H1 (cell line): ENCODE results near the gene CD300E. TPM values are rescaled to one million over a fixed set of nuclear protein-coding genes. Genes with fewer than 3 reads are reported as not detected.
"Not testable (repeated sequence)": the region's sequence is repeated elsewhere in the genome, so short reads cannot be mapped to it uniquely, and the experiment has no call there.

Experiments used
- CTCF ChIA-PET: fragments of 300-600 bp; sonication (Branson Sonifier 250); formaldehyde crosslinking; loops from one replicate; lab custom pipeline; 2021; ENCODE audit not compliant: partially characterized antibody; lab: Charles Lee
- POLR2A ChIA-PET: fragments of 300-600 bp; sonication (Branson Sonifier 250); formaldehyde crosslinking; loops from one replicate; lab custom pipeline; 2021; ENCODE audit warnings: inconsistent platforms; ENCODE audit not compliant: partially characterized antibody; lab: Charles Lee
- DNase-seq, 2 experiments: peaks; one replicate each; pipeline versions ENCODE4 v3.0.0 to v3.0.0-alpha.2; 2010 to 2022; ENCODE audit warnings: low spot score in 2 of 2, low read depth in 1 of 2, mixed read lengths in 1 of 2
- FAIRE-seq: peaks from 2 replicates; lab custom pipeline; 2011; peaks lifted over from hg19 to GRCh38; lab: Jason Lieb, UNC
- H2AFZ ChIP-seq: 2 replicates; pipeline ENCODE4 v1.8.1; 2012; ENCODE audit warnings: low read length, inconsistent platforms
- H2AK5ac ChIP-seq: 2 replicates; pipeline ENCODE4 v1.6.1; 2013; ENCODE audit warnings: low read depth, low read length
- H2BK120ac ChIP-seq: replicated peaks from 2 replicates; pipeline ENCODE3; 2013; ENCODE audit warnings: low read depth, low read length, inconsistent platforms
- H2BK12ac ChIP-seq: 2 replicates; pipeline ENCODE4 v1.6.1; 2013; ENCODE audit warnings: low read depth, low read length
- H2BK15ac ChIP-seq: 2 replicates; pipeline ENCODE4 v1.6.1; 2013; ENCODE audit warnings: low read length
- H2BK20ac ChIP-seq: 2 replicates; pipeline ENCODE4 v1.6.1; 2013; ENCODE audit warnings: low read length
- H2BK5ac ChIP-seq: 2 replicates; pipeline ENCODE4 v1.6.1; 2013; ENCODE audit warnings: low read depth, low read length
- H3K14ac ChIP-seq: 2 replicates; pipeline ENCODE4 v1.6.1; 2013; ENCODE audit warnings: inconsistent platforms; ENCODE audit not compliant: insufficient read length
- H3K18ac ChIP-seq: 2 replicates; pipeline ENCODE4 v1.6.1; 2013; ENCODE audit warnings: low read length; ENCODE audit errors: extremely low read depth
- H3K23ac ChIP-seq: 2 replicates; pipeline ENCODE4 v1.6.1; 2013; ENCODE audit warnings: inconsistent platforms; ENCODE audit not compliant: insufficient read length
- H3K23me2 ChIP-seq: 2 replicates; pipeline ENCODE4 v1.6.1; 2013; ENCODE audit warnings: low read depth, low read length
- H3K27ac ChIP-seq: 2 replicates; pipeline ENCODE4 v1.6.1; 2011; ENCODE audit warnings: low read depth, low read length, inconsistent platforms
- H3K27me3 ChIP-seq, 4 experiments: replicated peaks in 1 of 4; 1 replicate in 1 of 4; 2 replicates in 3 of 4; pipeline versions ENCODE4 v1.6.1 to v1.8.1; 2011 to 2013; ENCODE audit warnings: low read length in 3 of 4, mild to moderate bottlenecking in 3 of 4, inconsistent platforms in 2 of 4, mixed read lengths in 2 of 4, moderate library complexity in 1 of 4; ENCODE audit not compliant: control insufficient read depth in 3 of 4, insufficient read depth in 3 of 4; ENCODE audit errors: extremely low read depth in 1 of 4
- H3K36me3 ChIP-seq, 4 experiments: 2 replicates each; pipeline versions ENCODE4 v1.6.1 to v1.8.1; 2011 to 2013; ENCODE audit warnings: mild to moderate bottlenecking in 4 of 4, low read length in 3 of 4, moderate library complexity in 2 of 4, control low read depth in 1 of 4, inconsistent platforms in 1 of 4; ENCODE audit not compliant: insufficient read depth in 4 of 4, control insufficient read depth in 2 of 4
- H3K4ac ChIP-seq: replicated peaks from 2 replicates; pipeline ENCODE3; 2013; ENCODE audit warnings: low read length, low read depth, mixed read lengths, inconsistent platforms; ENCODE audit not compliant: insufficient read length
- H3K4me1 ChIP-seq, 4 experiments: replicated peaks in 1 of 4; 1 replicate in 1 of 4; 2 replicates in 3 of 4; pipeline versions ENCODE4 v1.6.1 to v1.8.1; 2011 to 2013; ENCODE audit warnings: low read length in 3 of 4, inconsistent platforms in 2 of 4, mixed read lengths in 1 of 4; ENCODE audit not compliant: insufficient read depth in 4 of 4, control insufficient read depth in 3 of 4
- H3K4me2 ChIP-seq, 2 experiments: 2 replicates each; pipeline versions ENCODE4 v1.6.1 to v1.8.1; 2011 to 2013; ENCODE audit warnings: low read depth in 2 of 2, low read length in 2 of 2, control low read depth in 1 of 2, inconsistent platforms in 1 of 2, mild to moderate bottlenecking in 1 of 2; ENCODE audit not compliant: insufficient read depth in 1 of 2
- H3K4me3 ChIP-seq, 4 experiments: fragments of 200-600, 300-600 bp in 1 of 4; sonication (generic), shearing (Covaris generic), sonication (Bioruptor Twin) in 1 of 4; 2 replicates each; pipeline versions ENCODE4 v1.5.1 to v1.8.1; 2011 to 2016; ENCODE audit warnings: low read length in 4 of 4, low read depth in 3 of 4, control low read depth in 2 of 4, inconsistent platforms in 2 of 4, mild to moderate bottlenecking in 2 of 4, mixed read lengths in 1 of 4, moderate library complexity in 1 of 4; ENCODE audit not compliant: insufficient read depth in 2 of 4; ENCODE audit errors: extremely low read depth in 1 of 4
- H3K56ac ChIP-seq: replicated peaks from 2 replicates; pipeline ENCODE3; 2013; ENCODE audit warnings: low read depth, mild to moderate bottlenecking, mixed read lengths, low read length, inconsistent platforms; ENCODE audit not compliant: insufficient read length
- H3K79me1 ChIP-seq: 2 replicates; pipeline ENCODE4 v1.6.1; 2013; ENCODE audit warnings: low read depth, low read length, control low read depth
- H3K79me2 ChIP-seq, 2 experiments: 2 replicates each; pipeline versions ENCODE4 v1.6.1 to v1.8.1; 2012 to 2013; ENCODE audit warnings: low read length in 2 of 2, mild to moderate bottlenecking in 2 of 2, inconsistent platforms in 1 of 2; ENCODE audit not compliant: insufficient read depth in 2 of 2, control insufficient read depth in 1 of 2
- H3K9ac ChIP-seq, 4 experiments: replicated peaks in 1 of 4; 1 replicate in 1 of 4; 2 replicates in 3 of 4; pipeline versions ENCODE4 v1.6.1 to v1.8.1; 2011 to 2013; ENCODE audit warnings: low read depth in 3 of 4, low read length in 3 of 4, control low read depth in 2 of 4, mild to moderate bottlenecking in 2 of 4, moderate library complexity in 2 of 4, inconsistent platforms in 1 of 4; ENCODE audit errors: extremely low read depth in 1 of 4
- H3K9me3 ChIP-seq, 2 experiments: 2 replicates each; pipeline versions ENCODE4 v1.6.1 to v1.8.1; 2012 to 2013; ENCODE audit warnings: mild to moderate bottlenecking in 2 of 2, moderate library complexity in 2 of 2, control low read depth in 1 of 2, inconsistent platforms in 1 of 2, low read depth in 1 of 2, low read length in 1 of 2, mixed read lengths in 1 of 2; ENCODE audit not compliant: insufficient read depth in 2 of 2
- H4K20me1 ChIP-seq, 2 experiments: replicated peaks in 1 of 2; 2 replicates each; pipeline versions ENCODE3 to v1.8.1; 2011 to 2013; ENCODE audit warnings: inconsistent platforms in 2 of 2, low read length in 2 of 2, mild to moderate bottlenecking in 1 of 2; ENCODE audit not compliant: insufficient read depth in 2 of 2, control insufficient read depth in 1 of 2
- H4K5ac ChIP-seq: 2 replicates; pipeline ENCODE4 v1.6.1; 2013; ENCODE audit warnings: low read length, low read depth, mixed read lengths, inconsistent platforms; ENCODE audit not compliant: insufficient read length
- H4K8ac ChIP-seq: 2 replicates; pipeline ENCODE4 v1.8.0; 2013; ENCODE audit warnings: mild to moderate bottlenecking, moderate library complexity, low read length, inconsistent platforms; ENCODE audit not compliant: insufficient read depth; ENCODE audit errors: extremely low read depth
- H4K91ac ChIP-seq: replicated peaks from 2 replicates; pipeline ENCODE3; 2013; ENCODE audit warnings: low read length, mixed read lengths, inconsistent platforms; ENCODE audit not compliant: insufficient read length
- WGBS, 2 experiments: shearing (Covaris generic) in 1 of 2; methylation state at CpG; one replicate each; pipeline versions ENCODE4 v1.1.6 to v1.1.7; 2013 to 2015; ENCODE audit warnings: low lambda C conversion rate in 2 of 2, mixed read lengths in 2 of 2, inconsistent platforms in 1 of 2, low coverage in 1 of 2, missing lambda C conversion rate in 1 of 2; ENCODE audit not compliant: insufficient replicate concordance in 2 of 2, insufficient coverage in 1 of 2, insufficient read length in 1 of 2; ENCODE audit errors: extremely low coverage in 1 of 2, missing lambda C conversion rate in 1 of 2; 5-methylcytosine and 5-hydroxymethylcytosine counted together
- polyA plus RNA-seq, 7 experiments: library from polyadenylated mRNA; depleted of rRNA in 3 of 7; stranded (reverse) in 5 of 7; unstranded in 2 of 7; fragments of >200 nt in 5 of 7; fragments of 200-250 nt in 2 of 7; gene quantifications; 1 replicate in 5 of 7; 2 replicates in 1 of 7; 4 replicates in 1 of 7; pipeline versions ENCODE4 v1.2.1 to v1.2.3, GENCODE V29; 2011 to 2013; ENCODE audit warnings: missing spikeins in 2 of 7, mixed read lengths in 2 of 7
- total RNA-seq: library from RNA; stranded (reverse); fragmentation: NEBNext Ultra II Directional; extraction: Animal tissue kit (Norgen Biotek cat#: 25700); gene quantifications from 2 replicates; pipeline ENCODE4 v1.2.1, GENCODE V29; 2021

Gene CD300E
- total and polyA plus RNA-seq, 2 of the 8 experiments (the other 6 are each of a cell fraction or from before 2014, with no cell fraction given), result not detected

- H3K4ac ChIP-seq, H3K4me2 ChIP-seq, H3K23ac ChIP-seq, H3K27ac ChIP-seq, POLR2A ChIA-PET, DNase-seq, H3K14ac ChIP-seq, H2BK12ac ChIP-seq, H2BK20ac ChIP-seq, H4K5ac ChIP-seq, H3K23me2 ChIP-seq, FAIRE-seq, H3K79me2 ChIP-seq, H3K36me3 ChIP-seq, H3K4me3 ChIP-seq, H4K20me1 ChIP-seq, H3K79me1 ChIP-seq, H2BK120ac ChIP-seq, H3K9ac ChIP-seq, H3K56ac ChIP-seq, H2AK5ac ChIP-seq, H2AFZ ChIP-seq, H3K9me3 ChIP-seq, H2BK15ac ChIP-seq, H2BK5ac ChIP-seq, CTCF ChIA-PET, H4K8ac ChIP-seq, H3K27me3 ChIP-seq, H4K91ac ChIP-seq, H3K18ac ChIP-seq: not testable (repeated sequence)
- WGBS, 2 experiments, result 96% methylated on average over 9 of the region's 14 CpGs; no CpG with 5 or more reads in 1 of the 2 experiments
- peaks cover 1 to 10% (median 6%) of the 10 kb centered on the region in 4 experiments for H3K4me1 ChIP-seq
These were observed 6.7 kb upstream of the CD300E start for GRCh38 chr17:74630251-74630650.
